Osteoblast (primary cell): ENCODE data around the gene SLC6A18. TPM values are rescaled to one million over a fixed set of nuclear protein-coding genes. Genes with fewer than 3 reads are reported as not detected.

Experiments
- DNase-seq: peaks from one replicate; pipeline ENCODE4 v3.0.0; 2011; ENCODE audit warnings: low spot score, mixed read lengths; ENCODE audit not compliant: insufficient read length; ENCODE audit errors: missing footprints
- H2AFZ ChIP-seq: 2 replicates; pipeline ENCODE4 v1.6.0; 2011; ENCODE audit warnings: mild to moderate bottlenecking, low read length
- H3K27ac ChIP-seq: 2 replicates; pipeline ENCODE4 v1.5.1; 2011; ENCODE audit warnings: mild to moderate bottlenecking, low read depth, low read length, moderate library complexity
- H3K27me3 ChIP-seq: 2 replicates; pipeline ENCODE4 v1.6.0; 2012; ENCODE audit warnings: mild to moderate bottlenecking, control low read depth, inconsistent platforms, low read length, moderate library complexity; ENCODE audit not compliant: insufficient read depth
- H3K36me3 ChIP-seq: 2 replicates; pipeline ENCODE4 v1.5.1; 2011; ENCODE audit warnings: mild to moderate bottlenecking, low read length, control low read depth, moderate library complexity; ENCODE audit not compliant: insufficient read depth
- H3K4me1 ChIP-seq: 2 replicates; pipeline ENCODE4 v1.5.1; 2011; ENCODE audit warnings: mild to moderate bottlenecking, low read length, control low read depth, moderate library complexity; ENCODE audit not compliant: insufficient read depth
- H3K4me2 ChIP-seq: 2 replicates; pipeline ENCODE4 v1.6.0; 2011; ENCODE audit warnings: mild to moderate bottlenecking, low read length; ENCODE audit not compliant: insufficient read depth
- H3K4me3 ChIP-seq: fragments of 200-600 bp; sonication (generic); 3 replicates; pipeline ENCODE4 v1.5.1; 2012; ENCODE audit warnings: mild to moderate bottlenecking, low read length, inconsistent platforms; ENCODE audit not compliant: insufficient read depth
- H3K79me2 ChIP-seq: 2 replicates; pipeline ENCODE4 v1.6.0; 2012; ENCODE audit warnings: mild to moderate bottlenecking, low read length, control low read depth, inconsistent platforms; ENCODE audit not compliant: insufficient read depth
- H3K9me3 ChIP-seq: 2 replicates; pipeline ENCODE4 v1.5.1; 2011; ENCODE audit warnings: low read depth, low read length, control low read depth
- H4K20me1 ChIP-seq: 2 replicates; pipeline ENCODE4 v1.6.0; 2012; ENCODE audit warnings: mild to moderate bottlenecking, low read length, control low read depth; ENCODE audit not compliant: insufficient read depth
- total RNA-seq: library from RNA; depleted of rRNA; stranded (reverse); fragments of >200 nt; gene quantifications from 2 replicates; pipeline ENCODE4 v1.2.3, GENCODE V29; 2012
- TF ChIP-seq, protein P1 (sequence below): IDR thresholded peaks from 2 replicates; pipeline ENCODE4 v1.5.1; 2011; ENCODE audit warnings: mild to moderate bottlenecking, low read depth, low read length, moderate library complexity; ENCODE audit errors: extremely low read depth

The SLC6A18 gene
- total RNA-seq, 1 donor, result not detected

DNA sequence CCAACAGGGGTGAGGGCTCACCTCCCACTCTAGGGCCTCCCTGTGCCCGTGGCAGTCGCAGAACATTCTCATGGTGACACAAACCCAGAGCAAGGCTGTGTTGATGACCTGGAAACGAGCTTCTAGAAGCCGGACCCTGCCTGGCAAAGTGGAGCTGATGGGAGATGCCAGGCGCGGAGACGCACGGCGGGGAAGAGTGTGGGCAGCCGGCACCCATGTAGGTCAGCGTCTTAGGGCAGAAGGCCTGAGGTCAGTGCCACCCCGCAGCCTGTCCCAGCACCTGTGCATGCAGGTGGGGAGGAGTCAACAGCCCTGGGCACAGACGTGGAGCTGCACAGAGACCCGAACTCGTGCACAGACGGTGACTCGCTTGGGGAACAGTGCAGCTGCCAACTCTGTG, 5.4 kb downstream of the SLC6A18 start:
- TF ChIP-seq, protein P1, sequence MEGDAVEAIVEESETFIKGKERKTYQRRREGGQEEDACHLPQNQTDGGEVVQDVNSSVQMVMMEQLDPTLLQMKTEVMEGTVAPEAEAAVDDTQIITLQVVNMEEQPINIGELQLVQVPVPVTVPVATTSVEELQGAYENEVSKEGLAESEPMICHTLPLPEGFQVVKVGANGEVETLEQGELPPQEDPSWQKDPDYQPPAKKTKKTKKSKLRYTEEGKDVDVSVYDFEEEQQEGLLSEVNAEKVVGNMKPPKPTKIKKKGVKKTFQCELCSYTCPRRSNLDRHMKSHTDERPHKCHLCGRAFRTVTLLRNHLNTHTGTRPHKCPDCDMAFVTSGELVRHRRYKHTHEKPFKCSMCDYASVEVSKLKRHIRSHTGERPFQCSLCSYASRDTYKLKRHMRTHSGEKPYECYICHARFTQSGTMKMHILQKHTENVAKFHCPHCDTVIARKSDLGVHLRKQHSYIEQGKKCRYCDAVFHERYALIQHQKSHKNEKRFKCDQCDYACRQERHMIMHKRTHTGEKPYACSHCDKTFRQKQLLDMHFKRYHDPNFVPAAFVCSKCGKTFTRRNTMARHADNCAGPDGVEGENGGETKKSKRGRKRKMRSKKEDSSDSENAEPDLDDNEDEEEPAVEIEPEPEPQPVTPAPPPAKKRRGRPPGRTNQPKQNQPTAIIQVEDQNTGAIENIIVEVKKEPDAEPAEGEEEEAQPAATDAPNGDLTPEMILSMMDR, result no peak
- H3K79me2 ChIP-seq, result no peaks in the 10 kb centered on the region
- H3K4me2 ChIP-seq, result no peak overlapping the region
- no peak overlapping the region for H3K4me3 ChIP-seq
- no peak overlapping the region for H2AFZ ChIP-seq
- H3K4me1 ChIP-seq, result no peaks in the 10 kb centered on the region
- H3K9me3 ChIP-seq, result no peaks in the 10 kb centered on the region
- no peak overlapping the region for H3K27ac ChIP-seq
- no peaks in the 10 kb centered on the region for H3K36me3 ChIP-seq
- peaks cover 10% of the 10 kb centered on the region for H3K27me3 ChIP-seq
- no peaks in the 10 kb centered on the region for H4K20me1 ChIP-seq
- DNase-seq, result no peak

GRCh38 chr5:1231354-1231905, 6.2 kb downstream of the SLC6A18 start:
- Histone ChIP-seq H3K4me1 (no peaks in the 10 kb centered on the region), H3K79me2 (no peaks in the 10 kb centered on the region), H3K4me3 (no peak overlapping the region), H3K4me2 (no peak overlapping the region), H3K36me3 (no peaks in the 10 kb centered on the region), H2AFZ (no peak overlapping the region), H3K27me3 (peaks cover 10% of the 10 kb centered on the region), H3K9me3 (no peaks in the 10 kb centered on the region), H3K27ac (no peak overlapping the region), H4K20me1 (no peaks in the 10 kb centered on the region)
- DNase-seq, result no peak
- TF ChIP-seq, protein P1, result no peak

- H3K4me2 ChIP-seq, result no peak overlapping the region
- no peaks in the 10 kb centered on the region for H3K9me3 ChIP-seq
- TF ChIP-seq, protein P1, result no peak
Observed at GRCh38 chr5:1232780-1233179, 7.6 kb downstream of the SLC6A18 start.

DNA sequence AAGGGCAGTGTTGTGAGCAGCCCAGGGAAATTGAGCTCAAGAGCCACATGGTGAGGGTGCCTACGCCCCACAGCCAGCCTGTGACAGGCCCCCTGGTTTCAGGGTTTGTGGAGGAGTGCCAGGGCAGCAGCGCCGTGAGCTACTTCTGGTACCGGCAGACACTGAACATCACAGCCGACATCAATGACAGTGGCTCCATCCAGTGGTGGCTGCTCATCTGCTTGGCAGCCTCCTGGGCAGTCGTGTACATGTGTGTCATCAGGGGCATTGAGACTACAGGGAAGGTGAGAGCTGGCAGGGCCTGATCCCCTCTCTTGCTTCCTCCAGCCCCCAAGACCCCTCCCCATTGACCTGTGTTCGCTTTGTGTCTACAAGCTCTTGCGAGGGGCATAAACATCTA, 10.2 kb downstream of the SLC6A18 start:
- TF ChIP-seq, protein P1, result no peak

More at GRCh38 chr5:1232780-1233179, 7.6 kb downstream of the SLC6A18 start:
- peaks cover 10% of the 10 kb centered on the region for H3K27me3 ChIP-seq
- no peaks in the 10 kb centered on the region for H3K36me3 ChIP-seq
- no peak overlapping the region for H3K27ac ChIP-seq
- no peaks in the 10 kb centered on the region for H4K20me1 ChIP-seq
- no peaks in the 10 kb centered on the region for H3K4me1 ChIP-seq
- H3K79me2 ChIP-seq, result no peaks in the 10 kb centered on the region
- H3K4me3 ChIP-seq, result no peak overlapping the region
- DNase-seq, result no peak
- no peak overlapping the region for H2AFZ ChIP-seq

More for the DNA sequence above, 10.2 kb downstream of the SLC6A18 start:
- H3K4me3 ChIP-seq, result no peak overlapping the region
- no peak for DNase-seq
- no peaks in the 10 kb centered on the region for H3K36me3 ChIP-seq
- H3K9me3 ChIP-seq, result no peaks in the 10 kb centered on the region
- no peaks in the 10 kb centered on the region for H3K79me2 ChIP-seq
- no peaks in the 10 kb centered on the region for H3K27me3 ChIP-seq
- no peaks in the 10 kb centered on the region for H3K4me1 ChIP-seq
- no peak overlapping the region for H3K4me2 ChIP-seq
- no peak overlapping the region for H2AFZ ChIP-seq
- H3K27ac ChIP-seq, result no peak overlapping the region
- H4K20me1 ChIP-seq, result no peaks in the 10 kb centered on the region
